ENCODE results near the gene IQSEC2. TPM values are rescaled to one million over a fixed set of nuclear protein-coding genes. Genes with fewer than 3 reads are reported as not detected.

The IQSEC2 gene
- polyA plus RNA-seq (2012; ENCODE audit: insufficient read depth, insufficient read length) = not detected

DNA sequence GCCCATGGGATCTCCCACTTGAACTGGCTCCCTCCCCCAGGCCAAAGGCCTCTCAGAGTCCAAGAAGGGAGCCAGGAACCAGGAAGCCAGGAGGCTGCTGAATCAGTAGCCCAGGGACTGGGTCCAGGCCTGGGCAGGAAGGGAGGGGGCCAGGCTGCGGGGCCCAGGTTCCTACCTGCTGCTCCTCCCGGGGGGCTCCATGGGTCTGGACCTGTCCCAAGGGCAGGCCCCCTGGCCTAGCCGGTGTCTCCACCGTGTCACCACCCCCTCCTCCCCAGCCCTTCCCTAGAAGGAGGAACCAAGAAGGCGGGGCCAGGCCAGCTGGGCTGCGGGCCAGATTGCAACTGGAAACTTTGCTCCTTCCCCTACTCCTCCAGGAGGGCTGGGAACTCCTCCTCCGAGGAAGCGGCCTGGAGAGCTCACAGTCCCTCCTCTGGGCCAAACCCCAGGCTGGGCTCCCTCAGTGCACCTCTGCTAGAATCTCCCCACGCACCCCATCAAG is at the start of gene IQSEC2:
IQSEC2 (minus strand) TSS at position 264 of the 502 bp plus-strand sequence.
- DNase-seq (ENCODE audit: low read depth, low spot score) = no peak
- H3K4me3 ChIP-seq (ENCODE audit: low read length) = no peak within 1 kb of the TSS

DNA sequence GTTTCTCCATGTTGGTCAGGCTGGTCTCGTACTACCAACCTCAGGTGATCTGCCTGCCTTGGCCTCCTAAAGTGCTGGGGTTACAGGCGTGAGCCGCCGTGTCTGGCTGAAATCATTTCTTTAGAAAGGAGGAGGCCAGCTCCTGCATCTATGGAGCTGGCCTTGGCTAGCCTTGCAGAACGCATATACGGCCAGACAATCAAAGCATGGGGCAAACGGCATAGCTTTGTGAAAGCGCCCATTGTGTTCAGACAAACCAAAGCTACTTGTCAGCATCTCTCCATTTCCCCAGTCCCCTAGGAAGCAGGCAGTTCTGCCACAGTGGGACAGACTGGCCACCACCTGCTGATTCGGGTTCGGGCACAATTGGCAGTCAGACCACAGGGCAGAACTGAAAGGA is 48.9 kb upstream of the IQSEC2 start:
- H3K4me3 ChIP-seq (ENCODE audit: low read length) = no peak overlapping the region
- DNase-seq (ENCODE audit: low read depth, low spot score) = no peak

DNA sequence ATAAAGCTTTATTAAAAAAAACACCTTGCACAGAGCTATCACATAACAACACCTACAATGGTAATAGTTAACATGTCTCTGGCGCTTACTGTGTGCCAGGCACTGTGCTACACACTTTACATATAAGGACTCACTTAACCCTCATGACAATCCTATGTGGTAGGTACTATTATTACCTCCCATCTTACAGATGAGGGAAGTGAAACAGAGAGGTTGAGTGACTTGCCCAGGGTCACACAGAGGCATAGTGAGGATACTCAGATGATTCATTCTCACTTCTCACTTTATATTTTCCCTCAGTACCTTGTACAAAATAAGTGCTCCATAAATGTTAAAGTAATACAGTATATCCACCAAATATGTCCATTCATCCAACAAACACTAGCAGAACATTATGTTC is 43.4 kb upstream of the IQSEC2 start:
- DNase-seq (ENCODE audit: low read depth, low spot score) = no peak
- H3K4me3 ChIP-seq (ENCODE audit: low read length) = no peak overlapping the region

DNA sequence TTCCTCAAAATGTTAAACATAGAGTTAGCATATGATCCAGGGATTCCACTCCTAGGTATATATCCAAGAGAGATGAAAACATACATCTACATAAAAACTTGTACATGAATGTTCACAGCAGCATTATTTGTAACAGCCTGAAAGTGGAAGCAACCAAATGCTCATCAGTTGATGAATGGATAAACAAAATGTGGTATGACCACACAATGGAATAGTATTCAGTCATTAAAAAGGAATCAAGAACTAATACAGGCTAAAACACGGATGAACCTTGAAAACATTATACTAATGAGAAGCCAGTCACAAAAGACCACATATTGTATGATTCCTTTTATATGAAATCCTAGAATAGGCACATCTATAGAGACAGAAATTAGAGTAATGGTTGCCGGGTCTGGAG is 42.7 kb upstream of the IQSEC2 start:
- DNase-seq (ENCODE audit: low read depth, low spot score) = no peak
- H3K4me3 ChIP-seq (ENCODE audit: low read length) = no peak overlapping the region

DNA sequence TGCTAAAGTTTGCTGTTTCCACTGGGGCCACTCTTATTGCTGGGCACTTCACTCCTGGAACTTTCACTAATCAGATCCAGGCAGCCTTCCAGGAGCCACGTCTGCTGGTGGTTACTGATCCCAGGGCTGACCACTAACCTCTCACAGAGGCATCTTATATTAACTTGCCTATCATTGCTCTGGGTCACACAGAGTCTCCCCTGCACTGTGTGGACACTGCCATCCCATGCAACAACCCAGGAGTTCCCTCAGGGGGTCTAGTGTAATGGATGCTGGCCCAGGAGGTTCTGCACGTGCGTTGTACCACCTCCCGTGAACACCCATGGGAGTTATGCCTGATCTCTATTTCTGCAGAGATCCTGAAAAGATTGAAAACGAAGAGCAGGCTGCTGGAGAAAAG is 41.8 kb upstream of the IQSEC2 start:
- no peak for DNase-seq (ENCODE audit: low read depth, low spot score)
- no peak overlapping the region for H3K4me3 ChIP-seq (ENCODE audit: low read length)

DNA sequence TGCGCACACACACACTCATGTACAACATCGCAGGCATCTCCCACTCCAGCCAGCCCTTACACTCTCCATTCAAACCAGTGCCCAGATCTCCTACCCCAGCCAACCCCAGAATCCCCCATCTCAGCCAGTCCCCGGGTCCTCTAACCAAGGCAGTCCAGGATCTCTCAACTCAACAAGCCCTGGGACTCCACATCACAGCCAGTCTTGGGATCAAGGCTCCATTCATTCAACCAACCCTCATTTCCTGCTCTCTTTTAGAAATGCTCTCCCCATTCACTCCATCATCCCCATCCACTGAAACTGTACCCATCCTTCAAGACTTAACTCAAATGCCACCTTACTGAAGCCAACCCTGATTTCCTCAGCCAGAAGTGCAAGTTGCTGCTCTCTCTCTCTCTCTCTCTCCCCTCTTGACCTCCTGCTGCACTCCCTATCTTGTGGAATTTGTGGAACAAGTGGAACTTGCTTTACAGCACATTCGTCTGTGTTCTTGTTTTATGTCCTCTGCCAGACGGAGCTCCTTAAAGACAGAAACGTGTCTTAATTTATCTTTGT is 40.6 kb upstream of the IQSEC2 start:
- DNase-seq (ENCODE audit: low read depth, low spot score) = no peak

DNA sequence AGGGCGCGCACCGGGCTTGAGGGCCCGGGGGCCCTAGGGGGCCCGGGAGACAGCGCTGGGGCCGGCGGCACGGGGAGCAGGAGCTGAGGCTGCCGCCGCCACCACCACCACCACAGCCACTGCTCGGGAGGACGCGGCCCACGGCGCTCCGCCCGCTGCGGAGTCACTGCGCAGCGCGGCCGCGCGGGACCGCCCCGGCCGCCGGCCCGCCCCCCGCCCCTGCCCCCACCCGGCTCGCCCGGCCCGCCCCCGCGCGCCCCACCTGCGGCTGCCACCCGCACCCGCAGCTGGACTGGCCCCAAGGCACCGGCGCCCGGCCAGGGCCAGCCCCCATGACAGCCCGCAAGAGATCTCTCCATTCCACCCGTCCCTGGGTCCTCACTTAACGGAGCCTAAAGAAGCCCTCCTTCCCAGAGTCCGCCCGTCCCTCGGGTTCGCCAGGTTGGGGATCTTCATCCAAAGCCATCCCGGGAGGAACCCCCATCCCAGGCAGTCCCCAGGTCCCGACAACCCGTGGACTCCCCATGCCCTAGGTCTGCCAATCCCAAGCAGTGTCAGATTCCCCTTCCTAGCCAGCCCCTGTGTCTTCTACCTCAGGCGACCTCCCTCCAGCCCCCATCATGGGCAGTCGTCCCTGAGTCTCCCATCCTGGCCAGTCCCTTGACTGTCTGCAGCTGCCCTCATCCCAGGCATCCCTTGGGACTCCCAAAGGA is 40.0 kb upstream of the IQSEC2 start:
- H3K4me3 ChIP-seq (ENCODE audit: low read length) = no peak overlapping the region
- DNase-seq (ENCODE audit: low read depth, low spot score) = no peak

More for the DNA sequence above, 40.6 kb upstream of the IQSEC2 start:
- H3K4me3 ChIP-seq (ENCODE audit: low read length) = no peak overlapping the region

DNA sequence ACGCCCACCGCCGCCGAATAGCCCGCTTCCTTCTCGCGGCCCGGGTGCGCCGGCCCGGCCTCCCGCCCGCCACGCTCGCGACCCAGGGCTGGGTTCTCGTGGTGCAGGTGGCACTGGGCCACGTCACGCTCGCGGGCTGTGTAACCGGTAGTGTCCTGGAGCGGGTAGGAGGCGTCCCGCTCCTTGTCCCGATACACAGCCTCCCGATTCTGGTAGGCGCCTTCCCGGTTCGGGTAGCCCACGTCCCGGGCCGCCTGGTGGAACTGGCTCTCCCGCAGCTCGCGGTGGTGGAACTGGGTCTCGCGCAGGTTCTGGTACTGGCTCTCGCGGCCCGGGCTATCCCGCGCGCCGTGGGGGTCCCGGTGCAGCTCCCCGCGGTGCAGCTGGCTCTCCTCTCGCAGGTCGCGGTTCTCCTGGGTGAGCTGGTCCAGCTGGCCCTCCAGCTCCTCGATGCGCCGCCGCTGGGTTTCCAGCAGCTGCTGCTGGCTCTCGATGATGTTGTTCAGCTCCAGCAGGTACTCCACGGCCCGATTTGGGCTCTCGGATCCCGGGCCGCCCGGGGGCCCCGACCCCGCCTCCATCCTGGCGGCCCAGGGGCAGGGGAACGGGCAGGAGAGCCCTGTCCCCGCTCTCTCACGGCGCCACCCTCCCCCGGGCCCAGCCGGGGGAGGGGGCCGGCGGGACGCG is 39.3 kb upstream of the IQSEC2 start:
- H3K4me3 ChIP-seq (ENCODE audit: low read length) = no peak overlapping the region
- DNase-seq (ENCODE audit: low read depth, low spot score) = no peak

DNA sequence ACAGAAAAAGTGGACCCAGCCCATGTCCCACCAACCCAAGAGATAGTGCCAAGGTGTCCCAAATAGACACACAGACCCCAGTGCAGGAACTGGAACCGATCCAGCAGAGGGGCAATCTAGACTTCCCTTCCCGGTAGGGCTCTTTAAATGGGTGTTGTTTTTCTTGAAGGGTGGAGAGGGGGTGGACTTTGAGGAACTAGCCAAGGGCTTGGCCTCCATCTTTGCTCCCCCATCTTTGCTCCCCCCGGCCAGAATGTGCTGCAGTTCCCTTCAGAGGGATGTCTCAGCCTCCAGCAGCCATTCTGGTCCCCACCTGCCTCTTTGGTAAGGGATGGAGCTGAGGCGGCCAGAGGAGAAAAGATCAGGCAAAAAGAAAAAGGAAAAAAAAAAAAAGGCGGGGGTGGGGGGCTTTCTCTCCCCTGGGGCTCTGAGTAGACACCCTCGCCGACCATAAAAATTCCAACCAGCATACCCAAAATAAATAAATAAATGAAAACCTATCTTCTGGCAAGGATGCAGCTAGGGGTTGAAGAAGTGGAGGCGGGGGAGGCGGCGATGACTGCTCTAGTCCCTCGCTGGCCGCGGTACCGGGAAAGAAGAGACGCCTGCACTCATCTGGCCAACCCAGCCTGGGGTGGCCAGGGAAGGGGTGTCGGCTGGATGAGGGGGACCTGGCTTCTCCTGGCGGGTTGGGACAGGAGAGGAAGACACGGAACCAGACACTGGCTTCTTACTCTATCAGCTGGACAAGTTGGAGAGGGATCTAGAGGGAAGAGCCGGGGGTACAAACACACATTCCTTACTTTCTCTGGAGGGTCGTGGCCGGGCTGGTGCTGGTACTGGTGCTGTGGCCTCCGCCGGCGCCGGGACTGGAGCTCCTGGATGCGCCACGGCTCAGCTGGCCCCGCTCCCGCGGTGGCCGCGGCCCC is 38.5 kb upstream of the IQSEC2 start:
- H3K4me3 ChIP-seq (ENCODE audit: low read length) = no peak overlapping the region
- DNase-seq (ENCODE audit: low read depth, low spot score) = no peak

DNA sequence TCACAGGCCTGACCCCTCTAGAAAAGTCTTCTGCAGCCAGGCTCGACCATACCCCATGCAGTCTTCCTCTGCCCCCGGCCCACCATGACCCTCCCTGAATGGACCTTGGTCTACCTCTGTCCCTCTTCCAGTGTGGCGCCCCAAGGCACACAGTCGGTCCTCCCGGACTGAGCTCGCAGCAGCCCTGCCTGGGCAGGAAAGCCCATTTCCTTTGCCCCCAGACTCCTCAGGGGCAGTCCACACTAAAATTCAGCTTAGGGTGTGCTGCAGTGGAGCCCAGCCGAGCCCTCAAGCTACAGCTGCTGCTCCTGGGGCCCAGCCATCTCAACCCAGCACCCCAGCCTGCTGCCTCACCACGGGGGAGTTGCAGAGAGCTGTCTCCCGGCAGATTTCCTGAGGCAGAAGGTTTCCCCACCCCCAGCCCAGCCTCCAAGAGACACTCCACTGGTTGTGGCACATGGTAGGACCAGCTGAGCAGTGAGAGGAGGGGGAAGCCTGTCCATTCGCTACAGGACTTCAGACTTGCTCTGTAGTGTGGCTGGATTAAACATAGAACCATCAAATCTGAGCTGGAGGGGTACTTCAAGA is 37.5 kb upstream of the IQSEC2 start:
- H3K4me3 ChIP-seq (ENCODE audit: low read length) = no peak overlapping the region
- no peak for DNase-seq (ENCODE audit: low read depth, low spot score)

DNA sequence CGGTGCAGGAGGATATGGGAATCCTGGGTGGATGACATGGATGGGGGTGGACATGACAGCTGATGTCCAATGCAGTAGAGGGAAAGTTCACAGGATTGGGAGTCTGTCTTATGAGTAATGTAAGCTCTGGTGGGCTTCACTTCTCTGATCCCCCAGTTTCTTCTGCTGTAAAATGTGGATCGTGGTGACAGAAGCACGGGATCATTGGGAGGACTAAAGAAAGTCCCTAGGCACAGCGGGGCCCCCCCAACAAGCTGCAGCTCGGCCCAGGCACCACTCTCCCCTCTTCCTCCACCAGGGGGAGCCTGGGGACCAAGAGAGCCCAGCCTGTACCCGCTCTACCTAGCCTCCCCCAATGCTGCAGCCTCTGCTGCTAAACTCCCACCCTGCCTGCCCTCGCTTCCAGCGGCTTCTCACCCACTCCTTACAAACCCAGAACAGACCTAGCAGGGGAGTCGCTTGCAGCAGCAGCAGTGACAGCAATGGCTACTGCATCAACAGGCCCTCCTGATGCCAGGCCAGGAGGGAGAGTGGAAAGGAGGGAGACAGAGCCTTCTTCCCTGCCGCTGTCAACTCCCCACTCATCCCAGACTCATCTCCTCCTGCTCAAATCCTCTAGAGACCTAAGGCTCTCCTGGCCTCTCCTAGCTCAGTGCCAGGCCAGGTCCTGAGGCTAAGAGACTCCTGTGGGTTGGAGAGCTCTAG is 36.1 kb upstream of the IQSEC2 start:
- peak; percentile 23 for DNase-seq (ENCODE audit: low read depth, low spot score)
- H3K4me3 ChIP-seq (ENCODE audit: low read length) = no peak overlapping the region

DNA sequence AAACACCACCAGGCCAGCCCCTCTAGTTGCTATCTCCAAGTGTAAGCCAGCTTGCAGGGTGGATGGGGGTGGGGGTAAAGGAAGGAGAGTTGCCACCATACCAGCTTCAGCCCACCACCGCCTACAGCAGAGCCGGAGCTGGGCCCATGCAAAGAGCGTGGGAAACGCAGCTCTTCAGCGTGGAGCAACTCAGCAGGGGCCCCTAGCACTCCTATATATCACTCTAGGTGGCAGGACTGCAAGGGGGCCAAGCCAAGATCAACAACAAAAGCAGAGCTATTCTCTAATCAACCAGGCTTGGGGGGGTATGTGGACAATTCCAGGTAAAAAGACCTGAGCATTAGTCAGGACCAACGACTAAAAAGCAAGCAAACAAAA is 35.5 kb upstream of the IQSEC2 start:
- no peak overlapping the region for H3K4me3 ChIP-seq (ENCODE audit: low read length)
- DNase-seq (ENCODE audit: low read depth, low spot score) = no peak

DNA sequence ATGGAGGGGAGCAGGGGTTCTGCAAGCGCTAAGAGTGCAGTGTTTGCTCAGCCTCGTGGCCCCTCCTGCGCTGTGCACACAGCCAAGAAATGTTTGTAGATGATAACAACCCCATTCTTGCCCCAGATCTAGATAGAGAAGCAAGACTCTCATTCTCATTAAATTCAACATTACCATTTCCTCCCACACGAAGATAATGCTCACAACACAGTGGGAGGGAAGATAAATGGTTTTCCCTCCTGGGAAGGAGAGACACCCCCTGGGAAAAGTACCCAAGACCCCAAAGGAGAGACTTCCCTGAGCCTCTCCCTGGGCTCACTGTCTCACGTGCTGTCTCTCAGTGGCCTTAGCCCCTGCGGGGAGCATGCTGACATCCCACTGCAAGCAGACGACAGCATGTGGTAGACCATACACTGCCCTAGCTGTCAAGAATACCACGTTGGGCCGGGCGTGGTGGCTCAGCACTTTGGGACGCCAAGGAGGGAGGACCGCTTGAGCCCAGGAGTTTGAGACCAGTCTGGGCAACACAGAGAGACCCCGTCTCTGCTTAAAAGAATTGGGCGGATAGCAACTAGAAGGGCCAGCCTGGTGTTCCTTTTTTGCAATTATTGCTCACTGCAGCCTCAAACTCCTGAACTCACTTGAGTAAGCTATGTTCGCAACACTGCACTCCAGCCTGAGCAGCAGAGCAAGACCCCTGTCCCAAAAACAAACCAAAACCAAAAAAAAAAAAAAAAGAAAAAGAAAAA is 34.9 kb upstream of the IQSEC2 start:
- no peak overlapping the region for H3K4me3 ChIP-seq (ENCODE audit: low read length)
- DNase-seq (ENCODE audit: low read depth, low spot score) = no peak

DNA sequence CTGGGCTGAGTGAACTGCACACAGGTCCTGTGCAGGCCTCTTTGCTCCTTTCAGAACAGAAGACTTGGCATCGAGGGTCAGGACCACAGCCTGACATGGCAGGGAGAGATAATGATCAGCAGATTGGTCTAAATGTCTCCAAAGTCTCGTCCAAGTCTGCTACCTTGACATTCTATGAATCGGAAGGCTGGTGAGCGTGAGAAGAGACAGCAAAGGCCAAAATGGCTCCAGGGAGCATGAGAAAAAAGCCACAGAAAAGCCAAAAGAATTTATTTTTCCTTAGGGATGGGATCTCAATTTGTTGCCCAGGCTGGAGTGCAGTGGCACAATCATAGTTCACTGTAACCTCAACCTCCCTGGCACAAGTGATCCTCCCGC is 32.3 kb upstream of the IQSEC2 start:
- no peak for DNase-seq (ENCODE audit: low read depth, low spot score)
- no peak overlapping the region for H3K4me3 ChIP-seq (ENCODE audit: low read length)

DNA sequence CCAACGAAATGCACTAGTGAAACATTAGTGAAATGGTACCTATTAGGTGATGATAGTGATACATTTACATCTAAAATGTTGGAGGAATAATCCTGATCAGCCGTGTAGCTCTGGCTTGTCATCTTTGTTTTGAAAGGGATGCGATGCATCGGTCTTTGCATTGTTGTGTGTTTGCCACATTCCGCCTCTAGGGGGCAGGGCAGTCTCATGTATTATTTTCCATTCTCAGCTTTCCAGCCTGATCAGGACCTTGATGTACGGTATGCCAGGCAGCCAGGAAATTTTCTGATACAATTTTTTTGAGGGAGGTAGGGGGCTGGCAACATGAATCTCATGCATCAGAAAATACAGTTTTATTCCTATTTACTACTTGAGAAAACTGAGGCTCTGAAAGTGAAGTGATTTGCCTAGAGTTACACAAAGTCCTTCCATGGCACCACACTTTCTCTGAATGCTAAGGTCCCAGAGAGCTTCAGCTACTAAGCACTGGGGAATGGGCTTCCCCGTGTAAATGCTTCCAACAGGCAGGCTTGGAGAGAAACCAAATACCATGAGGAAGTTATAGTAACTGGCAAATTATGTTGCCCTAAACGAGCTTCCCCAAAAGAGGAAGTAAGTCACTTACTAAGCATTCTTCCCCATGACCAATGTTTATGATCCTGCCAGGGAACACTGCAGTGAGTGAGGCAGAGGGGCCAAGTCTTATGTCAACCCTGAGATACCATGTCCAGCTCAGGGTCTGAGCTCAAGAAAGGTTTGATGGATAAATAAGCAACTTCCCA is 31.8 kb upstream of the IQSEC2 start:
- H3K4me3 ChIP-seq (ENCODE audit: low read length) = no peak overlapping the region
- no peak for DNase-seq (ENCODE audit: low read depth, low spot score)

DNA sequence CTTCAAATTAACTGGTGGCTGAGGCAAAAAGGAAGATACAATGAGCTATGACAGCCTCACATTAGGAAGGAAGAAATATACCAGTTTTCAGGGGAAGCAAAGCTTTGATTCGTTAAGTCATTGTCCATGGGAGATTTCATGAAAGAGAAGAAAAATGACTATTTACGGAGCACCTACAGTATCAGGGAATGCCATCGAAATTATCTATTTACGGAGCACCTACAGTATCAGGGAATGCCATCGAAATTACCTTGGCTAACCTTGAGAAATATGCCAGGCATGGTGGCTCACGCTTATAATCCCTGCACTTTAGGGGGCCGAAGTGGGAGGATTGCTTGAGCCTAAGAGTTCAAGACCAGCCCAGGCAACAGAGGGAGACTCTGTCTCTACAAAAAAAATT is 28.5 kb upstream of the IQSEC2 start:
- no peak for DNase-seq (ENCODE audit: low read depth, low spot score)
- H3K4me3 ChIP-seq (ENCODE audit: low read length) = no peak overlapping the region

DNA sequence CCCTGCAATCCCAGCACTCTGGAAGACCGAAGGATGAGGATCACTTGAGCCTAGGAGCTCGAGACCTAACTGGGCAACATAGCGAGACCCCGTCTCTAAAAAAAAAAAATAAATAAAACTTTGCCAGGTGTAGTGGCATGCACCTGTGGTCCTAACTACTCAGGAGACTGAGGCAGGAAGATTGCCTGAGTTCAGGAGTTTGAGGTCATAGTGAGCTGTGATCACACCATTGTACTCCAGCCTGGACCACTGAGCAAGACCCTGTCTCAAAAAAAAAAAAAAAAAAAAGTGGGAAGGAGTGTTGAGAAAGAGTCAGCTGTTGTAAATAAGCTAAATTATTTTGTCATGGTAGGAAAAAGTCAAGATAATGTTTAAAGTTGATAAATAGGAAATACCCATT is 27.5 kb upstream of the IQSEC2 start:
- no peak overlapping the region for H3K4me3 ChIP-seq (ENCODE audit: low read length)
- DNase-seq (ENCODE audit: low read depth, low spot score) = no peak

Measured in Jurkat, Clone E6-1 (cell line).